B cell (primary cell): Measurements from ENCODE around the gene ZNF385A. TPM values are rescaled to one million over a fixed set of nuclear protein-coding genes. Genes with fewer than 3 reads are reported as not detected.

ENCODE experiments used
- ATAC-seq: fragments of 200-7000 bp; cut with Tn5 transposase; one replicate; pipeline ENCODE4 v1.10.0; 2021; ENCODE audit warnings: low read depth, mild to moderate bottlenecking, moderate number of reproducible peaks, moderate library complexity
- CTCF ChIA-PET: fragments of 350-600 bp; sonication (Branson Sonifier 250); formaldehyde crosslinking; loops from one replicate; lab custom pipeline; 2021; ENCODE audit warnings: antibody characterized with exemption, inconsistent platforms; lab: Charles Lee
- POLR2A ChIA-PET: fragments of 350-600 bp; sonication (Branson Sonifier 250); formaldehyde crosslinking; loops from one replicate; lab custom pipeline; 2021; ENCODE audit warnings: antibody characterized with exemption; lab: Charles Lee
- DNase-seq: peaks from one replicate; pipeline ENCODE4 v3.0.0; 2013
- H2AFZ ChIP-seq: 2 replicates; pipeline ENCODE4 v1.6.1; 2012; ENCODE audit warnings: mild to moderate bottlenecking, low read depth, low read length; ENCODE audit not compliant: insufficient read depth, poor library complexity, severe bottlenecking
- H3K27ac ChIP-seq, 2 donors: 1 replicate in 1 of 2; 2 replicates in 1 of 2; pipeline ENCODE4 v1.5.1; 2012 to 2013; ENCODE audit warnings: low read length in 2 of 2, mild to moderate bottlenecking in 2 of 2, moderate library complexity in 1 of 2
- H3K27me3 ChIP-seq, 4 experiments: fragments of 200-600 bp in 1 of 4; sonication (generic) in 1 of 4; replicated peaks in 1 of 4; 1 replicate in 2 of 4; 2 replicates in 2 of 4; pipeline versions ENCODE4 v1.6.1 to v1.7.0; 2013 to 2016; ENCODE audit warnings: low read length in 3 of 4, mild to moderate bottlenecking in 2 of 4, mixed read lengths in 1 of 4, moderate library complexity in 1 of 4; ENCODE audit not compliant: insufficient read depth in 4 of 4, control insufficient read depth in 3 of 4; ENCODE audit errors: control extremely low read depth in 1 of 4
- H3K36me3 ChIP-seq, 2 experiments: replicated peaks in 1 of 2; 1 replicate in 1 of 2; 2 replicates in 1 of 2; pipeline versions ENCODE4 v1.6.1 to v1.7.1; 2013; ENCODE audit warnings: low read length in 1 of 2; ENCODE audit not compliant: insufficient read depth in 2 of 2, control insufficient read depth in 1 of 2; ENCODE audit errors: control extremely low read depth in 1 of 2, extremely low read depth in 1 of 2
- H3K4me1 ChIP-seq, 2 donors: fragments of 200-600 bp in 1 of 2; sonication (generic) in 1 of 2; 1 replicate in 1 of 2; 2 replicates in 1 of 2; pipeline versions ENCODE4 v1.5.1 to v1.6.1; 2013 to 2017; ENCODE audit warnings: low read length in 2 of 2; ENCODE audit not compliant: control insufficient read depth in 2 of 2, insufficient read depth in 2 of 2
- H3K4me2 ChIP-seq: replicated peaks from 2 replicates; pipeline ENCODE3; 2012; ENCODE audit warnings: mild to moderate bottlenecking, low read depth, low read length; ENCODE audit not compliant: poor library complexity, severe bottlenecking
- H3K4me3 ChIP-seq, 5 experiments: fragments of 200-600 bp in 1 of 5; sonication (generic) in 1 of 5; 1 replicate in 3 of 5; 2 replicates in 2 of 5; pipeline versions ENCODE4 v1.5.1 to v1.7.0; 2011 to 2016; ENCODE audit warnings: low read length in 4 of 5, mild to moderate bottlenecking in 4 of 5, low read depth in 2 of 5, control low read depth in 1 of 5, moderate library complexity in 1 of 5; ENCODE audit not compliant: insufficient read depth in 1 of 5; ENCODE audit errors: control extremely low read depth in 1 of 5, extremely low read depth in 1 of 5
- H3K79me2 ChIP-seq: fragments of 200-600 bp; sonication (generic); one replicate; pipeline ENCODE4 v1.6.0; 2016; ENCODE audit warnings: low read length; ENCODE audit not compliant: control insufficient read depth, insufficient read depth
- H3K9ac ChIP-seq: fragments of 200-600 bp; sonication (generic); 2 replicates; pipeline ENCODE4 v1.6.1; 2017; ENCODE audit warnings: mild to moderate bottlenecking, low read length, moderate library complexity
- H3K9me3 ChIP-seq, 3 donors: one replicate each; pipeline versions ENCODE4 v1.6.1 to v1.7.1; 2013; ENCODE audit warnings: low read length in 2 of 3; ENCODE audit not compliant: control insufficient read depth in 2 of 3, insufficient read depth in 1 of 3; ENCODE audit errors: control extremely low read depth in 1 of 3
- H4K20me1 ChIP-seq: 2 replicates; pipeline ENCODE4 v1.6.0; 2012; ENCODE audit warnings: mild to moderate bottlenecking, low read length; ENCODE audit not compliant: insufficient read depth, control insufficient read depth, poor library complexity, severe bottlenecking
- H3K27ac Mint-ChIP-seq: one replicate; pipeline ENCODE4 v1.8.0; 2021; ENCODE audit warnings: mixed read lengths
- H3K27me3 Mint-ChIP-seq: one replicate; pipeline ENCODE4 v1.8.0; 2021; ENCODE audit warnings: mixed read lengths
- H3K4me1 Mint-ChIP-seq: one replicate; pipeline ENCODE4 v1.8.0; 2021; ENCODE audit warnings: mixed read lengths
- H3K4me3 Mint-ChIP-seq: one replicate; pipeline ENCODE4 v1.8.0; 2021; ENCODE audit warnings: mixed read lengths
- H3K9me3 Mint-ChIP-seq: one replicate; pipeline ENCODE4 v1.8.0; 2022; ENCODE audit warnings: mixed read lengths; ENCODE audit not compliant: insufficient read depth
- CTCF ChIP-seq: fragments of 200-600 bp; IDR thresholded peaks from one replicate; pipeline ENCODE4 v1.8.0; 2022; ENCODE audit warnings: antibody characterized with exemption, mild to moderate bottlenecking
- EZH2 ChIP-seq: IDR thresholded peaks from 2 replicates; pipeline ENCODE4 v1.6.1; 2012; ENCODE audit warnings: borderline replicate concordance, low read depth, mild to moderate bottlenecking, moderate library complexity, low read length; ENCODE audit not compliant: insufficient read depth, poor library complexity, severe bottlenecking
- WGBS: methylation state at CpG from one replicate; pipeline ENCODE4 v1.1.5; 2013; ENCODE audit warnings: missing lambda C conversion rate; ENCODE audit not compliant: insufficient coverage; 5-methylcytosine and 5-hydroxymethylcytosine counted together
- intact Hi-C: fragments of 100-400 bp; cut with micrococcal nuclease; formaldehyde crosslinking; loops from one replicate; pipeline ENCODE4 v1.10.0; 2022
- polyA plus RNA-seq: library from polyadenylated mRNA; depleted of rRNA; stranded (reverse); fragments of >200 nt; gene quantifications from 2 replicates; pipeline ENCODE4 v1.2.3, GENCODE V29; 2012
- total RNA-seq, 2 donors: library from RNA; stranded (reverse); fragments of 120-200 nt in 1 of 2; gene quantifications; 1 replicate in 1 of 2; 2 replicates in 1 of 2; pipeline versions ENCODE4 v1.2.3 to v1.2.4, GENCODE V29; 2013 to 2022

Gene ZNF385A
- total and polyA plus RNA-seq, 2 donors (not counting 1 experiment from before 2014, with no cell fraction given) = 4.9 to 5.1 TPM

GRCh38 chr12:54415221-54415929 lies 30.8 kb upstream of the ZNF385A start:
- H3K4me3 ChIP-seq = no peak overlapping the region
- POLR2A ChIA-PET = interaction anchor here (0.6 kb wide), 1 partner anchor 113 kb away, joined by 6 read pairs; no protein-coding TSS in a partner anchor

More at GRCh38 chr12:54415221-54415929, 30.8 kb upstream of the ZNF385A start:
- Histone ChIP-seq H3K27me3 (peaks cover 0 to 18% (median 7%) of the 10 kb centered on the region in 4 experiments), H3K36me3 (no peaks in the 10 kb centered on the region), H3K27ac (peak overlapping the region in 1 of 2 donors; percentile 1), H3K4me2 (peak overlapping the region; percentile 0), H4K20me1 (no peaks in the 10 kb centered on the region), H3K9ac (no peak overlapping the region), H2AFZ (no peak overlapping the region), H3K4me1 (peaks cover 80 to 89% of the 10 kb centered on the region in 2 donors), H3K79me2 (peaks cover 7% of the 10 kb centered on the region), H3K9me3 (no peaks in the 10 kb centered on the region)
- intact Hi-C loops = no loop called here
- DNase-seq (no peak), ATAC-seq (no peak)
- CTCF ChIA-PET = interaction anchor here (1.0 to 14.7 kb wide), 3 partner anchors 12 to 24 kb away, joined by 3 to 297 read pairs (median 108); no protein-coding TSS in a partner anchor
- Mint-ChIP-seq H3K27ac (peak overlapping the region; percentile 53), H3K4me3 (no peak overlapping the region), H3K4me1 (peaks cover 78% of the 10 kb centered on the region), H3K27me3 (no peaks in the 10 kb centered on the region), H3K9me3 (no peaks in the 10 kb centered on the region)
- no peak for TF ChIP-seq CTCF
- no peak for TF ChIP-seq EZH2
- 58% methylated on average over 4 of the region's 4 CpGs for WGBS
